ENCODE measurements around the gene MAST4.
A peak's percentile ranks its signal among the peaks of the same experiment; 100 is the strongest.

MAST4 gene

DNA sequence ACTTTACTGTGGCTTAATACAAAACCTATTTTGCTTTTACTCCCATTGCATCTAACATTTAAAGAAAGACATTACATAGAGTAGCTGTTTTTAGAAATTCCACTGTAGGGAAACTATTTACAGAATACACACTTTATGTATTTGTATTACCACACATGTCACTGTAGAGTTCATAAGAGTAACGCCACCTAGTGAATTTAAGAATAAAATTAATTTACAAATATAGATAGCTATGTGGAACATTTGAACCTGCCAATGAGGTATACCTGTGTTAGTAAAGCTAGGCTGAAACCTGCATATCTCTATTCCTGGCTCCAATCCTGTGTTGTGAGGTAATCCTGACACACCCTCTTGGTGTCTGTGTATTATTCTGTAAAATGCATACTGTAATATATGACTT lies 234.4 kb downstream of the MAST4 start:
- no peak for DNase-seq (ENCODE audit: low read depth in 2 of 3, low spot score in 2 of 3)

GRCh38 chr5:66839636-66840185 lies 243.5 kb downstream of the MAST4 start:
- no peak for DNase-seq (ENCODE audit: low read depth in 2 of 3, low spot score in 2 of 3)

GRCh38 chr5:66840511-66841013 lies 244.4 kb downstream of the MAST4 start:
- peak in 1 of 3 experiments; percentile 18 for DNase-seq (ENCODE audit: low read depth in 2 of 3, low spot score in 2 of 3)

- DNase-seq (ENCODE audit: low read depth in 2 of 3, low spot score in 2 of 3), result no peak
Measured at GRCh38 chr5:66841264-66841663, 245.1 kb downstream of the MAST4 start.

DNA sequence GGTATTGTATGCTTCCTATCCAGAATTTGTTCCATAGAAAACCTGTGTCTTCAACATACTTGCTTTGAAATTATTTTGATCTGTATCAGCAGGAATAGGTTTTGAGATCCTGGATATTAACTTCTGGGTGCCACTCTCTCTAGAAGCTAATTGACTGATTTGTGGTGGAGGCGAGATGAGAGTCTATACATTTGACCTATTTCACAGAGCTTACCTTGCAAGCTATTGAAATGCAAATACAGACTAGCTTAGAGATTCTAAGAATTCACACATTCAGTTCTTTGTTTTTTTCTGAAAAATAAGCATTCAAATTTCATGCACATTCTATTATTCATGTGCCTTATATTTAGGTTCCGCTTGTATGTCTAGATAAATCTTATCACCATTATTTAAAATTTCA lies 246.3 kb downstream of the MAST4 start:
- DNase-seq (ENCODE audit: low read depth in 2 of 3, low spot score in 2 of 3), result no peak

GRCh38 chr5:66843065-66843464 lies 246.9 kb downstream of the MAST4 start:
- no peak for DNase-seq (ENCODE audit: low read depth in 2 of 3, low spot score in 2 of 3)

DNA sequence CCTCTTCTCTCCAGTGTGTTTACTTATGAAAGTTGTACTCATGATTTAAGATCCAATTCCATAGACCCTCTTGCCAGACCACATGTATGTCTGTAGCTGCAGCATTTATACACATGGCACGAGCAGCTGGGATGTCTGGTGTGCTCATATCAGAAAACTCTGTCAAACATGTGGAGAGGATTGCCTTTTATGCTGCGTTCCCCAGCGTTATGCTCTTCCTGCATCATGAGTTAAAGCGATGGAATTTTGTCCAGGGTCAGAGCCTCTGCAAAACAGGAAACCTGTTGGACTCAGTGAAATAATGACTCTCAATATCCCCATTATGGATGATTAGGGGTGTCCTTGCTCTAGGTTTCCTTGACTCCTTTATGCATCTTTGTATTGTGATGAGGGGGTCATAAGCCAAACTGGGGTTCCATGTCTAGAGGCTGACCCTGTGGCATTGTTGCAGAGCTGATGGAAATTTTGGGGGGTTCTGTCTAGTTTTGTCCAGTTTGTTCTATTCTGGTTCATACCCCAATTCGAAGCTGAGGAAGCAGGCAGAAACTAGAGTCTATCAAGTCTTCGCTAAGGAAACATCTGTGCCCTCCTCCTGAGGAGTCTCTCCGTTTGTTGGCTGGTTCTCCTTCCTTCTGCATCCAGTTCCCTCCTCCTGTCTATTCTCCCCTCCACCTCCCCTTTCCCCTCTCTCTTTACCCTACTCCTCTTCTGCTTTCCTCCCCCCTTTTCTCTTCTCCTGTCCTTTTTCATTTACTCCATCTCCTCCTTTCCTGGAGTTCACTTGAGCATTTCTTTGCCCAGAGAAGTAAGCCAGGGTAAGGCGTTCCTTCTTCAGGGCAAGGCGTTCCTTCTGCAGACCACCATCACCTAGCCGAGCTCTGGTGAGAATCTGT lies 252.8 kb downstream of the MAST4 start:
- DNase-seq (ENCODE audit: low read depth in 2 of 3, low spot score in 2 of 3), result no peak

DNA sequence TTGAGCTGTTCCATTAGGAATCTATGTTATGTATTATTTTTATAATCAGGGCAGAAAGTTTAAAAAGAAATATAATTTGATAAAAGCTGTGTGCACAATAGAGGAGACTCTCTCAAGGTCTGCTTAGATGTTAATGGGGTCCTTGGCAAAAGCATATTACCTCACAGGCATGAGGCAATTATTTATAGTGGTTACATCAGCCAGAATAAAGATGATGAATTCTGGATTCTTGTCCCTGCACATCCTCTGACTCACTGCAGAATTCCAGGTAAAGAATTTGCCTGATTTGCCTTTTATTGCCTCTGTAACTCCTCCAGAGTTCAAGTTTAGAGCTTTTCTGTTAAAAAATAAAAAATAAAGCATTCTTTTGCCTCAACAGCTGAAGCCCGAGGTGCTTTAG lies 253.6 kb downstream of the MAST4 start:
- no peak for DNase-seq (ENCODE audit: low read depth in 2 of 3, low spot score in 2 of 3)

DNA sequence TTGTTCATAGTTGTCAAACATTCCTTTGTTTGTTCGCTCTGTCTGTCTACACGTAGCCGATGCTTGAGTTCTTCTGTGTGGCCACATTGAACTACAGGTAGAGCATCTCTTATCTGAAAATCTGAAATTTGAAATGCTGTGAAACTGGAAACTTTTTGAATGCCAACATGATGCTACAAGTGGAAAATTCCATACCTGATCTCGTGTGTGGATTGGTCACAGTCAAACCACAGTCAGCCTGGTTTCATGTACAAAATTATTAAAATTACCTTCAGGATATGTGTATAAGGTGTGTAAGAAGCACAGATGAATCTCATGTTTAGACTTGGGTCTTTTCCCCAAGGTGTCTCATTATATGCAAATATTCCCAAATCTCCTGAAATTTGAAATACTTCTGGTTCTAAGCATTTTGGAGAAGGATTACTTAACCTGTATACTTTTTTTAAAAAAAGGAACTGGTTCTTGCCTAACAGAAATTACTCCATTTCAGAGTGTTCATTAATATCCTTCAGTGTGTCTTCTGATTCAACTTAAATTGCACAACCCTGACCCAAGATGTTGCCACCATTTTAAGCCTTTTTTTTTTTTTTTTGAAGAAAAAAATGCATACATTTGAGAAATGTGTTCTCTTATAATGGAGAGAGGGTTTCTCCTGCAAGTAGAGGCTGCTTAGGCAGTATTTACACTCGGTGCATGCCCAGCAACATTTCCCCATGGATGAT lies 254.3 kb downstream of the MAST4 start:
- no peak for DNase-seq (ENCODE audit: low read depth in 2 of 3, low spot score in 2 of 3)

- DNase-seq (ENCODE audit: low read depth in 2 of 3, low spot score in 2 of 3), result no peak
Measured at GRCh38 chr5:66851306-66851705, 255.1 kb downstream of the MAST4 start.

DNA sequence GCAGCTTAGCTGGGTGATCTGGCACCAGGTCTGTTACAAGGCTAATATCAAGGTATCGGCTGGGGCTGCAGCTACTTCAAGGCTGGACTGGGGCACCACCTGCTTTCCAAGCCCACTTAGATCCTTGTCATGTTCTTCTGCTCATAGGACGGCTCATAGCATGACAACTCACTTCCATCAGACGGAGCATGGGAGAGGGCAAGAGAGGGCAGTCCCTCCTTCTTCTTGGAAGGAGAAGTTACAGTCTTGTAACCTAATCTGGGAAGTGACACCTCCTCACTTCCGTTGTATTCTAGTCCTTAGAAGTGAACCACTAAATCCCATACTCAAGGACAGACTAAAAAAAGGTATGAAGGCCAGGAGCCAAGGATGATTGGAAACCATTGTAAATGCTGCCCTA lies 258.2 kb downstream of the MAST4 start:
- no peak for DNase-seq (ENCODE audit: low read depth in 2 of 3, low spot score in 2 of 3)

GRCh38 chr5:66856041-66856805 lies 260.0 kb downstream of the MAST4 start:
- no peak for DNase-seq (ENCODE audit: low read depth in 2 of 3, low spot score in 2 of 3)

- DNase-seq (ENCODE audit: low read depth in 2 of 3, low spot score in 2 of 3), result no peak
Measured at GRCh38 chr5:66859526-66859925, 263.3 kb downstream of the MAST4 start.

DNA sequence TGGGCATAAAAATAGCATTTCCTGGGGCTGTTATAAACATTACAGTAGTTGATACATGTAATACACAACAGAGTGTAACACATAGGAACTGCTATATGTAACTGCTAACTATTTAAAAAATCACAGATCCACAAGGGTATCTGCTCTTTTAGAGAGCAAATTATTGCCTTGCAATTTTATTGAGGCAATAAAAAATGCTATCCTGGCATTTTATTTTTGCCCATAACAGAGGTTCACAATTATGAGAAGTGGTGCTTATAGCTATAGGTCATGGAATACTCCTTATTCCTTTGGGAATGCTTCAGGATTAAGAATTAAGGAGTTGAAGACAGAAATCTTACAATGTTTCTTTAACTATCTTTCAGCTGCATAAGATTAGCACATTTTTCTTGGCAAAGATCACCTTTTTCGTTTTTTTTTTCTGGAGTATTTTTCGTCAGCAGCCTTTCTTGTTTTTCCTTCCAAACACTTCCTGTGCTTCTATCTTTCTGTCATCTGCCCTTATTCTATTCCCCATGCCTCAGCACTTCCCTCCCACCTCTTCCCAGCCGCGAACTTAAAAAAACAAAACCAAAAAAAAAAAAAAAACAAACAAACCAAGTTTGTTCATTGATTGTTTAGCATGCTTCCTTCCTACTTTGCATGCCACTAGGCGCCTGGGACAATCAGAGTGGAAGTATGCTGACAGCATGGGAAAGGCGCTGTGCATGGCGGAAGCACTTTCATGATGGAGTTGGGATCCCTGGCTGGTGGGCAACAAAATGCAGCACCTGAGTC lies 264.2 kb downstream of the MAST4 start:
- DNase-seq (ENCODE audit: low read depth in 2 of 3, low spot score in 2 of 3), result no peak

DNA sequence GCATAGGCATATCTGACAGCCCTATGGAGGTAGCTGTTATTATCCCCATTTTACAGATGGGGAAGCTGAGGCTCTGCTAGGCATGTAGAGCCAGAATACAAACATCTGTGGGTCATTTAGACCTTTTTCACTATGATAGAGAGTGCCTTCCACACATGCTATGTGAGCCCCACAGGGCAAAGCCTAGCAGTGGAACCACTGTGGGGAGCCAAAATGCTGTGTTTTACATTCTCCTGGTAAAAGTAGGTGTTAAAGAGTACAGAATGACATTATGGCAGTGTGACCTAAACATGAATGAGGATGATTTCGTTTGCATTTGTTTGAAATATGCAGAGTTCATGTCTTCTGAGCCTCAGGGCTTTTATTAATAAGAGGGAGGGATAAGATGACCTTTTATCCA lies 265.2 kb downstream of the MAST4 start:
- DNase-seq (ENCODE audit: low read depth in 2 of 3, low spot score in 2 of 3), result no peak

DNA sequence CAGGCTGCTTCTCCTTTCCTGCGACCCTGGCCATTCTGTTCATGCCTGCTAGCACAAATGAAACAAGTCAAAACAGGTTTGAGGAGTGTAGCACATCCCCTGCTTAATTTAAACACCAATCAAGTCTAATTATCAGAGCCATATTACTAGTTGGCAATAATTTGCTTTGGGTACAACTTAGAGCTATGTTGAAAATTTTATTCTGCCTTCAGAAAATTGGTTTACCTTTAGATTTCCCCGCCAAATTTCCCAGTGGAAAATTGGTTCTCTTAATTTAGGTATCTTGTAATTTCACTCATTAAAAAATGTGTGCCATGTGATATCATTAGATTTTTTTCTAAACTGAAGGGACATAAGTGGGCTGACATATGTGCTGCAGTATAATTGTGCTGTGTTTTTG lies 265.8 kb downstream of the MAST4 start:
- DNase-seq (ENCODE audit: low read depth in 2 of 3, low spot score in 2 of 3), result no peak

DNA sequence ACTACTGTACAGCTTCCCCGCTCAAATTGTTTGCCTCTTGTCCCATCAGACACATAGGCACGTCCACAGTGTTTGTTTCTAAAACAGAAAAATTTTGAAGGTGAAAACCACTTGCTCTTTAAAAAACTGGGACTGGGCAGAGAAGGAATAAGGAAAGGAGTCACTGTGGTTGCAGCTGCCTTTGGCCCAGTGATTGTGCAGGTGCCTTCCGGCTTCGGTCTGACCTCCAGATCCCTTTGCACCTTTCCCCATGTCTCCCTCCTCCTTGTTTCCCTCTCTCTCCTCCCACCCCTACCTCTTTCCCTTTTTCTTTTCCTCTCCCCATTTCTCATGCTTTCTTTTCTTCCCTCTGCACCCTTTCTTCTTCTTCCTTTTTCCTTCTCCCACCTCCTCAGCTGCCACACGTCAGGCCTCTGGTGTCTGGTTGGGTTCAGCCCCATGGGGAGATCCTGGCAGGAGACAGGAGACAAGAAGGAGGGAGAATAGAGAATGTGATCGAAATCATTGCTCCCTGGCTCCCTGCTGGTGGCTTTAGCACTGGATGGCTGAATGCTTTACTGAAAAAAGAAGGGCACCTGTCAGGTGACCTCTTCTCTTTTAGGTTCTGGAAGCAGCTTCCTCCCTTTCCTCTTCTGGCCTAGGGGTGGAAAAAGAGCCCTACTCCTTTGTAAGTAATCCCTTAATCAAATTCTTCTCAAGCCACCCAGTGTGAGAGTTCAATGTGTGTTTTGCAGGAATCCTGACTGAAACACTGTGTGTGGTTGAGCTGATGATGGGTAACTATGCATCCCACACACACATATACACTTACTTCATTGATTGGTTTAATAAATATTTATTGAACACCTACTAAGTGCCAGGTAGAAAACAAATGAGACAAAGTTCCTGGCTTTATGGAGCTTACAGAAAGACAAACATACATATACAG lies 267.3 kb downstream of the MAST4 start:
- no peak for DNase-seq (ENCODE audit: low read depth in 2 of 3, low spot score in 2 of 3)

DNA sequence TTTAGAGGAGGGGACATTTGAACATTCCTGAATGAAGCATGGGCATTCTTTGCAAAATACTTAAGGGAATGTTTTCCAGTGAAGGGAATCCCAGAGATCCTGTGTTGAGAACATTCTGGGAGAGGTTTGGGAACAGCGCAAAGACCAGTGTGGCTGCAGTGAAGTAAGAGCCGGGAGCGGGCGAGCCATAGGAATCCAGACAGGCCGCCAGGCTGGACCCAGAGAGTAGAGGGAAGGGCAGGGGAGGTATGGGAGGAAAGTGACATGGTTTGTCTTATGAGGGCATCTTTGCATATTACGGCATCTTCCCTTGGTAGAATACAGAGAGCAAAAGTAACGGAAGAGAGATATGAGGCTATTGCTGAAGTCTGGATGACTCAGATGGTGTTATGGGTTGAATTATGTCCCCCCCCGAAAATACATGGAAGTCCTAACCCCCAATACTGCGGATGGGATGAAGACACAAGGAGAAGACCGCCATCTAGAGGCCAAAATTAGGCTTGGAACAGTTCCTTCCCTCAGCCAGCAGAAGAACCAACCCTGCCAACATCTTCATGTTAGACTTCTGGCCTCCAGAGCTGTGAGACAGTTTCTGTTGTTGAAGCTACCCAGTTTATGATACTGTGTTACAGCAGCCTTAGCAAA lies 268.2 kb downstream of the MAST4 start:
- DNase-seq (ENCODE audit: low read depth in 2 of 3, low spot score in 2 of 3), result no peak
